Activated CD8-positive, alpha-beta memory T cell treated with anti-CD3 and anti-CD28 coated beads for 24 hours (primary cell): Measurements from ENCODE around the gene RABEP2.
A peak's percentile ranks its signal among the peaks of the same experiment; 100 is the strongest.
"Not testable (repeated sequence)": the region's sequence is repeated elsewhere in the genome, so short reads cannot be mapped to it uniquely, and the experiment has no call there.

Experiments
- DNase-seq: peaks from one replicate; pipeline ENCODE4 v3.0.0-alpha.2; 2020

The RABEP2 gene

GRCh38 chr16:28932339-28933141 is 7.5 kb upstream of the RABEP2 start:
- no peak for DNase-seq

GRCh38 chr16:28931801-28932225 is 6.8 kb upstream of the RABEP2 start, which contains the start of gene CD19:
CD19 (plus strand) TSS chr16:28931971; CDS start chr16:28932001, 30 bp downstream.
- DNase-seq: no peak

GRCh38 chr16:28930652-28931051 is 5.6 kb upstream of the RABEP2 start:
- no peak for DNase-seq

- no peak for DNase-seq
These were observed 5.2 kb upstream of the RABEP2 start for GRCh38 chr16:28930203-28930602.

GRCh38 chr16:28927815-28928214 is 2.8 kb upstream of the RABEP2 start:
- no peak for DNase-seq

GRCh38 chr16:28926284-28926683 is 1.2 kb upstream of the RABEP2 start:
- not testable (repeated sequence) for DNase-seq

GRCh38 chr16:28925386-28926228 is 569 bp upstream of the RABEP2 start:
- no peak for DNase-seq

- peak; percentile 61 for DNase-seq
These were observed 658 bp downstream of the RABEP2 start for GRCh38 chr16:28924399-28924761.

GRCh38 chr16:28923652-28924398 is 1.2 kb downstream of the RABEP2 start:
- DNase-seq: no peak

GRCh38 chr16:28923231-28923587 is 1.8 kb downstream of the RABEP2 start:
- DNase-seq: no peak

GRCh38 chr16:28918698-28919097 is 6.3 kb downstream of the RABEP2 start:
- DNase-seq: no peak

GRCh38 chr16:28917095-28917494 is 7.9 kb downstream of the RABEP2 start:
- no peak for DNase-seq

GRCh38 chr16:28915181-28915580 is 9.9 kb downstream of the RABEP2 start:
- no peak for DNase-seq

GRCh38 chr16:28913946-28914724 is 10.9 kb downstream of the RABEP2 start:
- DNase-seq: no peak

- no peak for DNase-seq
These were observed 12.5 kb downstream of the RABEP2 start for GRCh38 chr16:28912558-28912957.

- DNase-seq: no peak
These were observed 14.7 kb downstream of the RABEP2 start for GRCh38 chr16:28910086-28911031.

- DNase-seq: no peak
These were observed 19.2 kb downstream of the RABEP2 start for GRCh38 chr16:28905800-28906372.

GRCh38 chr16:28905229-28905754 is 19.7 kb downstream of the RABEP2 start:
- DNase-seq: no peak

- no peak for DNase-seq
These were observed 20.2 kb downstream of the RABEP2 start for GRCh38 chr16:28904828-28905227.

- no peak for DNase-seq
These were observed 20.7 kb downstream of the RABEP2 start for GRCh38 chr16:28904363-28904762.
